GM19240 (cell line): Measurements from ENCODE around the gene PRPSAP1.

Source experiments
- DNase-seq: peaks from one replicate; pipeline ENCODE4 v3.0.0; 2011; ENCODE audit warnings: low spot score; ENCODE audit not compliant: insufficient read length

The PRPSAP1 gene

DNA sequence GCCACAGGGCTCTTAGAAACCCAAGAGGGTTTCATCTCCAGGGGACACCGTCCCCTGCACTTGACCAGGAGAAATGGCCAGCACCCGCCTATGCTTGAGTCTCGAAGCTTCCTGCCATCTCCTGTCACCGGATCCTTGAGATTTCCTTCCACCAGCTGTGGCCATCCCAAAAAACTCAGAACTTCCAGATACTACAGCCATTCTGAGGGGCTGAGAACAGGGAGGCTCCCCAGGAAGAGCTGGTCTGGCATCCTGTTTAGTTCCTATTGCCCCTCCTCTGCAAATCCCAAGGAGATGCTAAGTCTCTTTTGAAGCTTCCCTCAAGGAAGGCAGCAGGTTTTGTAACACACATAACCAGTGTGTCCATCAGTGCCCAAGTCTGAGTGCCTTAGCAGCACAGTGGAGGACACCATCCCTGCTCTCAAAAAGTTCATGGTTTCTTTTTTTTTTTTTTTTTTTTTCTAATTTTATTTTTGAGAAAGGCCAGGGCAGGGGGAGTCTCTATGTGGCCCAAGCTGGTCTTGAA, 86.6 kb downstream of the PRPSAP1 start:
- DNase-seq = no peak

DNA sequence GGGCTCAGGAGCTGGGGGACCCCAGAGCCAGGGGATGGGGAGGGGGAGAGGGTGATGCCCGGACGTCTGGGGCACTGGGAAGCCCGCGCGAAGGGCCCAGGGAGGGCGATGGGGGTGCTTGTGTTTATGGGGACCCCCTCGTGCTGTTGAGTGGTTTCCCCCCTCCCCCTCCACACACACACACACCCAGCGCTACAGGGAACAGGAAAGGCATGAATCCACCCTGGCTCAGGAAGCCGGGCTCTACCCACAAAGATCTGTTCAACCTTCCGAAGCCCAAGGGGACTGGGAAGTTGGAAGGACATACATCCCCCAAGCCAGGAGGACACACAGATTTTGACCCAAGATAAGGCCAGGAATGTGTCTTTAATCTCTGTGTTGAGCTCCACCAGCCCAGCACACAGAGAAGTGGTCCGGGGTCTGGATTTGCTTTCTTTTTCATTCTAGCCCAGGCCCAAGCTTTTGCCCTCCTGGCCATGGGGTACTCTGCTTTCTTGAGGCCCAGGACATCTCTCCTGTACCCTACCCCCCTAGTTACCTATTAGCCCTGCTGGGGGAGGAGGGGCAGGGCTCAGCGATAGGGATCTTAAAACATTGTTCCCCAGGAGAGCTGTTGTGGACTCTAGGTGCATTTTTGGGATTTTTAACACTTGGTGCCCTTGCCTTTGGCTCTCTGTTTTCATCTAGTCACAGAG, 87.3 kb downstream of the PRPSAP1 start:
- no peak for DNase-seq

DNA sequence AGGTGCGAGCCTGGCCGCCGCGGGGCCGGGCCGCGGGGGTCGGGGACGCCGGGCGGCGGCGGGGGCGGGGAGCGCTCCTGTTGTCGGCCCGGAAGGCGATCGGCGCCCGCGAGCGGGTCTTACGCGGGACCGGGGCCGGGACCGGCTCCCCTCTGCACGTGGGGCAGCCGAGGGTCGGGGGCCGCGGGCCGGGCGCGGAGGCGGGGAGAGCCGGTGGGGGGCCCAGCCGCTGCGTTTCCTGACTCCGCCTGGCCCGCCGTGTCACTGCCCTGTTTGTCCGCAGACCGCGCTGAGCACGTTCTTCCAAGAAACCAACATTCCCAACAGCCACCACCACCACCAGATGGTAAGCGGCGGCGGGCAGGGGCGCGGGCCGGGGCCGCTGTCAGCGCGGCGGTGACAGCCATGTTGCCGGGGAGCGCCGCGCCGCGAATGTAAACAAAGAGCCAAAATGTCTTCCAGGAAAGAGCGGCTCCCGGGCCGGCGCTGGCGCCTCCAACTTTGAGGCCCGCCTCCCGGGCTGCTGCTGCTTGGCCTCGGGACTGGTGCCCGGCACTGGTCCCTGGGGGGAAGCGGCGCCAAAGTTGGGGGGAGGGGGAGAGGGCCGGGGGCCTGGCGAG, 88.0 kb downstream of the PRPSAP1 start:
- no peak for DNase-seq

DNA sequence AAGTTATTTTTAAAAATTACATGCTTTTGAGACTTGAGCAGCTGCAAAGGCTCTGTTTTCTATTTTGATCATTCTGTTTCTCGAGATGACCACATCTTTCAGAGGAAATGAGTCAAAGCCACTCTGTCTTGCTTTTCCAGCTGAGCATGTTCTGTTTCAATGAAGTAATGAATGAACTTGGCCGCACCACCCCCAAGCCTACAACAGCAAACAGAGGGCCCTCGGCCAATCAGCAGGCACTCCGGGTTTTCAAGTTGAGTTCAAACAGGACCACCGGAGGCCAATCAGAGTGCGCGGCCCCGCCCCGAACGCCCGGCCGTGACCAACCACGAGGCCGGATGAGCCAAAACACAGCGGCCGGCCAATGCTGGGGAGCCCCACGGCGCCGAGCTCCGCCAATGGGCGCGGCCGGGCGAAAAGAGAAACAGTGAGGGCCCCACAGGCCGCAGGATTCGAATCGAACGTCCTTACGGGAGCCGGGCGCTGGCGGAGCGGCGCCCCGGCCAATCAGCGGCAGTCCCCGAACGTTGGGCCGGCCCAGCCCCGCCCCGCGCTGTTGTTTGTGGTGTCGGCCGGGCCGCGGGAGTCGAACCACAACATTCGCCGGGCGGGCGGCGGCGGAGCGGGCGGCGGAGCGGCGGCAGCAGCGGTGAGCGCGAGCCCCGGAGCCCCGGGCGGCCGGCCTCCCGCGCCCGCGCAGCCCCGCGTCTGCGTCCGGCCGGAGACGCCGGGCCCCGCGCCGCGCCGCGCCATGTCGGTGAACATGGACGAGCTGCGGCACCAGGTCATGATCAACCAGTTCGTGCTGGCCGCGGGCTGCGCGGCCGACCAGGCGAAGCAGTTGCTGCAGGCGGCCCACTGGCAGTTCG, 88.7 kb downstream of the PRPSAP1 start, which contains the start of gene UBALD2:
Gene UBALD2 (plus strand): TSS at position 594 of the 869 bp plus-strand sequence. CDS start 158 bp downstream, at position 752.
- DNase-seq = peak; percentile 95

DNA sequence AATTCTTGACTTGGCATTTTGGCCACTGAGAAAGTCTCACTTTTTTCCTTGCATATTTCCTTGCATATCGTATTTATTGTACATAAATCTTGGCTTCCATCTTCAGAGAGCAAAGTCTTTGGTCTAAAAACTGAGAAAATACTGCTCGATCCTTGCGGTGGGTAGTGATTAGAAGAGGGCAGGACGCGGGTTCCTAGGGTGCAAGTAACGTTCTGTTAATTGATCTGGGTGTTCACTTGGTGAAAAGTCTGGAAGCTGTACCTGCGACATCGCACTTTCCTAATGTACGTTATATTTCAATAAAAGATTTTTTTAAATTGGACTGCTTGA, 89.3 kb downstream of the PRPSAP1 start:
- DNase-seq = no peak

DNA sequence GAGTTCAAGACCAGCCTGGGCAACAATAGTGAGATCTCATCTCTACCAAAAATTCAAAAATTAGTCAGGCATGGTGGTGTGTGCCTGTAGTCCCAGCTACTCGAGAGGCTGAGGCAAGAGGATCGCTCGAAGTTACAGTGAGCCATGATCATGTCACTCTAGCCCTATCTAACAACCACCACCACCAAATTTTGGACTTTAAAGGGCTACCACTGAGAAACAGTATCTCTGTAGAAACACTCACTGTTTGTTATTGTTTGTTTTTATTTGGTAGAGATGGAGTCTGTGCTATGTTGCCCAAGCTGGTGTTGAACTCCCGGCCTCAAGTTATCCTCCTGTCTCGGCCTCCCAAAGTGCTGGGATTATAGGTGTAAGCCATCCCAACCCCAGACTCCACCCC, 89.8 kb downstream of the PRPSAP1 start:
- DNase-seq = no peak

DNA sequence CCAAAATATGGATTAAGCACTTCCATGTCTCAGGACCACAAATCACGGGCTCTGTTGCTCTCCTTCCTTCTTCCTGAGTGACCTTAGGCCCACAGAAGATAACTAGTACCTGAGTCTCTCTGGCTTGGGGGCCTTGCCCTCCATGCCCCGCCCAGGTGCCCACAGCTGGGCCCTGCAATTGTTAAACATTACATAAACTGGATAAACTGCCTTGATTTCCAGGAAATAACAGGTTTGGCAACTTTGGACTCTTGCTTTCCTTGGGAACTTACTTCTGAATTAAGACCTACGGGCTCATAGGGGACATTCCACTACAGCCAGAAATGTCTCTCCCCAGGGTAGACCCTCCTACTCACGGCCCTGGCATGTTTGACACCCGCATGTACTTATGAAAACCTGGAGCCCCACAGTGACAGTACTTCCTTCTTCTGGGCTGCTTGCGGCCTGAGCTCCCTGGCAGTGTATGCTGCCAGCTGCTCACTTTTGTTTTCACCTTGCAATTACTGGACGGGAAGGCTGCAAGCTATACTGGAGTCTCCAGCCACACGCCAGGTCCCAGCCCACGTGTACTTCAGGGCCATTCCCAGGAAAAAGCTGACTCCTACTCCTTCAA, 90.9 kb downstream of the PRPSAP1 start:
- DNase-seq = no peak

DNA sequence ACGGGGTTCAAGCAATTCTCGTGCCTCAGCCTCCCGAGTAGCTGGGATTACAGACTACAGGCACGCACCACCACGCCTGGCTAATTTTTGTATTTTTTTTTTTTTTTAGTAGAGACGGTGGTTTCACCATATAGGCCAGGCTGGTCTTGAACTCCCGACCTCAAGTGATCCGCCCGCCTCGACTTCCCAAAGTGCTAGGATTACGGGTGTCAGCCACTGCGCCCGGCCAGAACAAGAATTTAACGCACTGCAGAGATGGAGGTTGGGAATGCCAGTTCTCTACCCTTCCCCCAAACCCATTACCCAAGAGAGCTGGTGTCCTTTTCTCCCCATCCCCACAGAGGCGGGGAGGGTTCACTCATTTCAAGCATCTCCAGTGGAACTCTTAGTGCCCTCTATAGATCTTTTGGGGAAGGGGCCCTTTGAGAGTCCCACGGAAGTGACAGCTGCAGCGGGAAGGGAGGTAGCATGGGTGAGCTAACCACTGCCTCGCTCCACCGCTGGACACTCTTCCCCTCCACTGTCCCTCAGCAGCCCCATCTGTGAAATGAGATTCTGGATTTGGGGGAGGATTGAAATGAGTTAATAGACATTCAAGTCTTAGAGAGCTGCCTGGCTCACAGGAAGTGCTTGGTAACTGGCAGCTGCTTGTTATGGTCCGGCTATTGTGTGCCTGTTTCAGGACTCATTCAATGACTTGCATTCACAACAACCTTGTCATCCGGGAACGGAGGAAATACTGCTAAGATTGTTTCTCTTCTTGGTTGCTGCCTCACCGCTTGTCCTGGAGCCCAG, 92.1 kb downstream of the PRPSAP1 start:
- DNase-seq = peak; percentile 73

DNA sequence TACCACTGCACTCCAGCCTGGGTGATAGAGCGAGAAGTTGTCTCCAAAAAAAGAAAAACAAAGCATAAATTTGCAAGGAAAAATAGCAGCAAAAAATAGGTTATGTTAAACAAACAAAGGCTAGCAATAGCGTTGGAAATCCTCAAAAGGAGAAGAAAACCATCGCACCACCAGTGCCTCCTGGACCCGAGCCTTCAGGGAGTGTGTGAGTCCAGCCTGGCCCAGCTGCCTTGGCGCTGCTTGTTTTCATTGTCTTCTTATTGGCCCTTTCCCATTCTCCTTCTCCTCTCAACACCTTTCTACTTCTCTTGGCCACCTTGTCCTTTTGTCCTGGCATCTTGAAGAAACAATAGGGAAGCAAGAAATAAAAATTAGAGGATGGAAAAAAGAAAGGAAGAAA, 93.0 kb downstream of the PRPSAP1 start:
- no peak for DNase-seq

DNA sequence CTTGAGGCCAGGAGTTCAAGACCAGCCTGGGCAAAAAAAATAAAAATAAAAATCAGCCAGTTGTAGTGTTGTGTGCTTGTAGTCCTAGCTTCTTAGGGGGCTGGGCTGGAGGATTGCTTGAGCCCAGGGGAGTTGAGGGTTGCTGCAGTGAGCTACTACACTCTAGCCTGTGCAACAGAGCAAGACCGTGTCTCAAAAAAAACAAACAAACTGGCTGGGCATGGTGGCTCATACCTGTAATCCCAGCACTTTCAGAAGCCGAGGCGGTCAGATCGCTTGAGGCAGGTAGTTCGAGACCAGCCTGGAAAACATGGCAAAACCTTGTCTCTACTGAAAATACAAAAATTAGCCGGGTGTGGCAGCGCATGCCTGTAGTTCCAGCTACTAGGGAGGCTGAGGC, 93.5 kb downstream of the PRPSAP1 start:
- DNase-seq = no peak
